Suprapubic skin (tissue), 4 donors: ENCODE measurements around the gene IL17D. TPM values are rescaled to one million over a fixed set of nuclear protein-coding genes. Genes with fewer than 3 reads are reported as not detected.

Source experiments
- DNase-seq, 2 donors: peaks; one replicate each; pipeline ENCODE4 v3.0.0-alpha.2; 2019; ENCODE audit warnings: low spot score in 2 of 2
- H3K27ac ChIP-seq: fragments of 200-600 bp; sonication (generic); one replicate; pipeline ENCODE4 v1.5.1; 2019
- H3K27me3 ChIP-seq: fragments of 200-600 bp; sonication (generic); one replicate; pipeline ENCODE4 v1.5.1; 2019
- H3K36me3 ChIP-seq: fragments of 200-600 bp; sonication (generic); one replicate; pipeline ENCODE4 v1.5.1; 2019
- H3K4me1 ChIP-seq: fragments of 200-600 bp; sonication (generic); one replicate; pipeline ENCODE4 v1.5.1; 2019
- H3K4me3 ChIP-seq: fragments of 200-600 bp; sonication (generic); one replicate; pipeline ENCODE4 v1.5.1; 2019; ENCODE audit warnings: mild to moderate bottlenecking
- H3K9me3 ChIP-seq: fragments of 200-600 bp; sonication (generic); one replicate; pipeline ENCODE4 v1.5.1; 2019
- EP300 ChIP-seq: sonication (generic); formaldehyde crosslinking; IDR thresholded peaks from one replicate; pipeline ENCODE4 v1.6.1; 2017; ENCODE audit warnings: antibody characterized with exemption
- POLR2A ChIP-seq, 2 donors: fragments of 450-650 bp; IDR thresholded peaks; one replicate each; pipeline ENCODE4 v1.6.1; 2017; ENCODE audit warnings: antibody characterized with exemption in 2 of 2, mild to moderate bottlenecking in 2 of 2, moderate library complexity in 2 of 2
- POLR2AphosphoS5 ChIP-seq, 3 donors: sonication (generic); formaldehyde crosslinking; IDR thresholded peaks; one replicate each; pipeline ENCODE4 v1.6.1; 2017; ENCODE audit warnings: antibody characterized with exemption in 3 of 3
- WGBS: methylation state at CpG from one replicate; pipeline ENCODE4 v1.1.5; 2018; 5-methylcytosine and 5-hydroxymethylcytosine counted together
- total RNA-seq, 4 donors: library from RNA; depleted of rRNA; stranded (reverse); fragments of >200 nt; gene quantifications; one replicate each; pipeline ENCODE4 v1.1.0, GENCODE V29; 2016
- TF ChIP-seq, protein P1 (sequence below), 2 donors: fragments of 200-600 bp in 1 of 2; fragments of 450-650 bp in 1 of 2; sonication (generic) in 1 of 2; IDR thresholded peaks; one replicate each; pipeline ENCODE4 v1.5.1; 2016 to 2019; ENCODE audit warnings: antibody characterized with exemption in 2 of 2, mild to moderate bottlenecking in 1 of 2, moderate library complexity in 1 of 2

Gene IL17D, protein sequence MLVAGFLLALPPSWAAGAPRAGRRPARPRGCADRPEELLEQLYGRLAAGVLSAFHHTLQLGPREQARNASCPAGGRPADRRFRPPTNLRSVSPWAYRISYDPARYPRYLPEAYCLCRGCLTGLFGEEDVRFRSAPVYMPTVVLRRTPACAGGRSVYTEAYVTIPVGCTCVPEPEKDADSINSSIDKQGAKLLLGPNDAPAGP
- 1 to 10 TPM in 1 of 4 donors, under 1 TPM in 3; 0.26 to 1.5 (median 0.50) TPM for total RNA-seq

DNA sequence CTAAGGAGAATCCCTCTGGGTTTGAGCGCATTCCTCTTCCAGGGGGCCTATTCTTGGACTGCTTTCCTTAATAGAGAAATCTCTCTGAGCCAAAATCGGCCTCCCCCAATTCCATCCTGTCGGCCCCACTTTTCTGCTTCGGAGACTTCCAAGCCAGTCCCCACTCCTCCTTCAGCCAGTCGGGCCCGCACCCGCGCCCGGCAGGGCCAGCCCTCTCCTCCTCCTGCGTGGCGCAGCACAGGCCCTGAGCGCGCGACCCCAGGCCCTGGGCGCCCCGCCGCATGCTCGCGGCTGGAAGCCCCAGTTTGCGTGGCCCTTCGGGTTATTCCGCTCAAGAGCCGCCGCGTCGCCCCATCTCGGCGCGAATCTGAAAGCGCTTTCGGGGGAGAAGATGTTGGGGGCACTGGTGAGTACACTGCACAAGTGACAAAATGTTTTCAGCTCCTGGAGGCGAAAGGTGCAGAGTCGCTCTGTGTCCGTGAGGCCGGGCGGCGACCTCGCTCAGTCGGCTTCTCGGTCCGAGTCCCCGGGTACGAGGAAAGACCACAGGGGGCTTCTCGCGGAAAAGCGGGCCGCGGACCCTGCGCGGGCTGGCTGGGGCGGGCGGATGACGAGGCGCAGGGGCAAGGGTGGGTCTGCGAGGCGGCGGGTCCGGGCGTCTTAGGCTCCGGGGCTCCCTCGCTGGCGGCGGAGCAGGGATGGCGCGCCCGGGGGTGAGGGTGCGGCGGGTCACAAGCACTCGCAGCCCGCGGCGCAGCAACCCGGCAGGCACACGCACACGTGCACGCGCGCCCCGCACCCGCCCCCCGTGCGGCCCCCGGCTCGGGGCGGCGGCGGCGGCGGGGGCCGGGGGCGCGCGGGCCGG, at the start of gene IL17D:
Gene IL17D (plus strand): TSS at position 785 of the 865 bp plus-strand sequence. CDS start 303 bp downstream, outside the sequence.
- DNase-seq, result no peak
- no peaks in the 10 kb centered on the region for H3K36me3 ChIP-seq
- no peaks in the 10 kb centered on the region for H3K9me3 ChIP-seq
- H3K27ac ChIP-seq, result peak within 1 kb of the TSS; percentile 78
- peaks cover 24% of the 10 kb centered on the region for H3K4me1 ChIP-seq
- H3K4me3 ChIP-seq, result peak within 1 kb of the TSS; percentile 81
- peaks cover 9% of the 10 kb centered on the region for H3K27me3 ChIP-seq
- no peak for TF ChIP-seq POLR2AphosphoS5 (IDR thresholded peaks at IDR 0.05)
- no peak for TF ChIP-seq EP300
- TF ChIP-seq, protein P1, sequence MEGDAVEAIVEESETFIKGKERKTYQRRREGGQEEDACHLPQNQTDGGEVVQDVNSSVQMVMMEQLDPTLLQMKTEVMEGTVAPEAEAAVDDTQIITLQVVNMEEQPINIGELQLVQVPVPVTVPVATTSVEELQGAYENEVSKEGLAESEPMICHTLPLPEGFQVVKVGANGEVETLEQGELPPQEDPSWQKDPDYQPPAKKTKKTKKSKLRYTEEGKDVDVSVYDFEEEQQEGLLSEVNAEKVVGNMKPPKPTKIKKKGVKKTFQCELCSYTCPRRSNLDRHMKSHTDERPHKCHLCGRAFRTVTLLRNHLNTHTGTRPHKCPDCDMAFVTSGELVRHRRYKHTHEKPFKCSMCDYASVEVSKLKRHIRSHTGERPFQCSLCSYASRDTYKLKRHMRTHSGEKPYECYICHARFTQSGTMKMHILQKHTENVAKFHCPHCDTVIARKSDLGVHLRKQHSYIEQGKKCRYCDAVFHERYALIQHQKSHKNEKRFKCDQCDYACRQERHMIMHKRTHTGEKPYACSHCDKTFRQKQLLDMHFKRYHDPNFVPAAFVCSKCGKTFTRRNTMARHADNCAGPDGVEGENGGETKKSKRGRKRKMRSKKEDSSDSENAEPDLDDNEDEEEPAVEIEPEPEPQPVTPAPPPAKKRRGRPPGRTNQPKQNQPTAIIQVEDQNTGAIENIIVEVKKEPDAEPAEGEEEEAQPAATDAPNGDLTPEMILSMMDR (IDR thresholded peaks at IDR 0.05), result no peak
- no peak for TF ChIP-seq POLR2A (IDR thresholded peaks at IDR 0.05)
- WGBS, result 1% methylated on average over 35 of the region's 94 CpGs

DNA sequence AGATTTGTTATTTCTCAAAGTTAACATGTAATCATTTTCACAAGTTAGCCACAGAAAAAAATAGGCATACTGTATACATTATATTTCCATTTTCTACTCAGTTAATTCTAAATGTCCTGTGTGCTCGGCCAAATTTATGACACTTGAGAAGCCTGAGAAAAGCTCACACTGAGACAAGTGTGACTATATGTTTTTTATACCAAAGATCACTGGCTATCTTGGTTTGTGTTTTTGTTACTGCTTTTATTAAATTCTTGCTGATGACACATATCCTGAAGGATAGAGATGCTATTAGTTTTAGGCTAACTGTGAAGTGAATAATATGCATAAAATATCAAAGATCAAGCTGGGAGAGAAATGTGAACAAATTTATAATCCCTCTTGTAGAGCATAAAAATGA, 49.3 kb upstream of the IL17D start:
- Histone ChIP-seq H3K36me3 (no peaks in the 10 kb centered on the region), H3K4me3 (no peak overlapping the region), H3K9me3 (no peaks in the 10 kb centered on the region), H3K27ac (no peak overlapping the region), H3K27me3 (no peaks in the 10 kb centered on the region), H3K4me1 (no peaks in the 10 kb centered on the region)
- no peak for DNase-seq
- no peak for TF ChIP-seq EP300
- no peak for TF ChIP-seq POLR2A (IDR thresholded peaks at IDR 0.05)
- TF ChIP-seq POLR2AphosphoS5 (IDR thresholded peaks at IDR 0.05), result no peak
- TF ChIP-seq, protein P1 (IDR thresholded peaks at IDR 0.05), result no peak
- 95% methylated on average over 1 of the region's 1 CpG for WGBS

DNA sequence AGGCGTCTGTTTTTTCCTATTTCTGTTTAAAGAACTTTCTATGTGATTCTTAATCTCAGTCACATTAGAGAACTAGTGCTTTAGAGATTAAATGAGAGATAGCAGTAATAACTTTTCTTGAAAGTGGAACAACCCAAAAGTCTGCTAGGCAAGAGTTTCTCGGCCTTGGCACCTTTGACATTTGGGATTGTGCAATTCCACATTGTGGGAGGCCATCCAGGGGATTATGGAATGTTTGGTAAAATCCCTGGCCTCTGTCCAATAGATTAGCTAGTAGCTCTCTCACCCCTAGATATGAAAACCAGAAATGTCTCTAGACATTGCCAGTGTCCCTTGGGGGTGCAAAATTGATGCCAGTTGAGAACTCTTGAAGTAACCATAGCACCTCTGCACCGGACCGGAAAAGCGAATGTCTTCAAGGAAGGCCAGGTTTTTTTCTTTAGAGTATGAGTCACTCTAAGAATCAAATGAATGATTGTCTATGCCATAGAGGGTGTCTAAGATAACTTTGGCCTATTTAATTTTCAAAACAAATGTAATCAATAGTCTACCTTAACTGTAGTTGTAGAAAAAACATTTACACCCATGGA, 45.0 kb upstream of the IL17D start:
- no peak for DNase-seq
- TF ChIP-seq POLR2A (IDR thresholded peaks at IDR 0.05) (no peak), EP300 (no peak)
- TF ChIP-seq, protein P1 (IDR thresholded peaks at IDR 0.05), result no peak
- Histone ChIP-seq H3K4me1 (no peaks in the 10 kb centered on the region), H3K27me3 (no peaks in the 10 kb centered on the region), H3K36me3 (no peaks in the 10 kb centered on the region), H3K27ac (no peak overlapping the region), H3K4me3 (no peak overlapping the region), H3K9me3 (no peaks in the 10 kb centered on the region)
- 56% methylated on average over 5 of the region's 5 CpGs for WGBS

DNA sequence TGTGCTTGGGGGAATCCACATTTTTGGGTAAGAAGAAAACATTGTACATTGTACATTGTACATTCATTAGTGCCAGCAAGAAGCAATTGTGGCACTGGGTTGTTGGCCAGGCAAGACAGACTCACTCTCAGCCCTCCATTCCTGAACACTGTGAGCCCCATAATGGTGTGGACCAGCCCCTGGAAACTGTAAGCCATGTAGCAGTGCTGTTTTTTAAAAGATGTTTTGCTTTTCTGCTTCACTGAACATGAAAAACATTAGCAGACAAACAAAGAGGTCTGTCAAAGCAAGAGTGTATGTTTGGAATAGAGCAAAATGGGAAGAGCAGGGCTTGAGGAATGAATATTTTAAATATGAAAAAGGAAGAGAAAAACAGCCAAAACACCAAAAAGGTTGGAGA, 39.1 kb upstream of the IL17D start:
- Histone ChIP-seq H3K36me3 (peaks cover 4% of the 10 kb centered on the region), H3K4me1 (no peaks in the 10 kb centered on the region), H3K9me3 (no peaks in the 10 kb centered on the region), H3K27ac (no peak overlapping the region), H3K27me3 (no peaks in the 10 kb centered on the region), H3K4me3 (no peak overlapping the region)
- TF ChIP-seq, protein P1 (IDR thresholded peaks at IDR 0.05), result no peak
- TF ChIP-seq POLR2AphosphoS5 (IDR thresholded peaks at IDR 0.05) (no peak), EP300 (no peak), POLR2A (IDR thresholded peaks at IDR 0.05) (no peak)
- no peak for DNase-seq

DNA sequence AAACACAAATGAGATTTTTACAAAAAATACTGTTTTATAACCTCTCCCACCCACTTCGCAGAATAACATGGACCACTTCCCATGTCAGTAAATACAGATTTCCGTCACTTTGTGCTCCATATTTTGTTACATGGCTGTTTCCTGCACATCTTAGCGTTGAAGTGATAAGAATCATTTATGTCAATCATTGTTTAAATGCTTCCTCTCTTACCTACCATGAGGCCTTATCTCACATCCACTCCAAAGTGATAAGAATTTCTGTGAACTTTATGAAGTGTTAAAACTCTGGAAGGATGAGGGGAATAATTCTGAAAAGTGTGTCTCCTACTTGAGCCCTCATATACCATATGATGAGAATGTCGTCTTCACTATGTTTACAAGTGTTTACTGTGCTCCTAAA, 36.6 kb upstream of the IL17D start:
- H3K4me3 ChIP-seq, result no peak overlapping the region
- H3K36me3 ChIP-seq, result peaks cover 4% of the 10 kb centered on the region
- TF ChIP-seq EP300 (no peak), POLR2A (IDR thresholded peaks at IDR 0.05) (no peak), POLR2AphosphoS5 (IDR thresholded peaks at IDR 0.05) (no peak)
- TF ChIP-seq, protein P1 (IDR thresholded peaks at IDR 0.05), result no peak
- no peak for DNase-seq
- H3K27ac ChIP-seq, result no peak overlapping the region
- no peaks in the 10 kb centered on the region for H3K4me1 ChIP-seq
- H3K27me3 ChIP-seq, result no peaks in the 10 kb centered on the region
- WGBS, result 91% methylated on average over 4 of the region's 4 CpGs
- no peaks in the 10 kb centered on the region for H3K9me3 ChIP-seq
